ENCODE data around the gene NFATC2.

DNA sequence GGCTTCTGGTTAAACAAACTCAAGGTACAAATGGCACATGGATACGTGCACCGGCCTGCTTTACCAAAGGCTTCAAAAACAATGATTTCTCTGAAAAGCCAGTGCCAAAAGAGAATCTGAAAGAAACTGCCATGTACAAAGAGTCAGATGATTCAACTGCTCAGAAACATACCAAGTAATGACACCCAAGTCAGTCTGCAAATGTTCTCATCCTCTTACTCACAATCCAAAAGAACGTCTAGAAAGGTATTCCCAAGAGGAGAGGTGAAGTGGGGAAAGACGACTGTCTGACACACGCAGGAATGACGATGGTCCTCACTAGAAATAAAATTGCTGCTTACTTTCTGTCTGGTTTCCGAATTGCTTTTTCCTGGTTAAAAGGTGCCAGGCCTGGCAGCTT is 52.9 kb downstream of the NFATC2 start:
- no peak for TF ChIP-seq REST (IDR thresholded peaks at IDR 0.05; ENCODE audit: insufficient read depth in 1 of 2, low read depth in 2 of 2, low read length in 2 of 2)
- no peak for TF ChIP-seq SIN3A (IDR thresholded peaks at IDR 0.05; ENCODE audit: borderline replicate concordance, insufficient read depth, low read length)
- TF ChIP-seq POLR2AphosphoS5 (IDR thresholded peaks at IDR 0.05; ENCODE audit: low read depth, low read length) = no peak
- no peak for TF ChIP-seq TAF1 (IDR thresholded peaks at IDR 0.05; ENCODE audit: borderline replicate concordance, insufficient read depth, low read length)
- TF ChIP-seq FOXP2 (optimal IDR thresholded peaks at IDR 0.05; ENCODE audit: borderline replicate concordance, extremely low read depth, extremely low read length, insufficient read depth) = no peak

All from PFSK-1 (cell line).